Glutamatergic neuron (in vitro differentiated cells): Measurements from ENCODE around the gene SMARCAL1. TPM values are rescaled to one million over a fixed set of nuclear protein-coding genes. Genes with fewer than 3 reads are reported as not detected.

ENCODE experiments used
- DNase-seq: peaks from one replicate; pipeline ENCODE4 v3.0.0; 2022
- H3K27ac Mint-ChIP-seq: one replicate; pipeline ENCODE4 v1.8.0; 2020; ENCODE audit warnings: mild to moderate bottlenecking, mixed read lengths, inconsistent platforms; ENCODE audit not compliant: unreplicated experiment
- H3K27me3 Mint-ChIP-seq: one replicate; pipeline ENCODE4 v1.8.0; 2020; ENCODE audit warnings: mild to moderate bottlenecking, moderate library complexity, mixed read lengths, inconsistent platforms; ENCODE audit not compliant: unreplicated experiment
- H3K36me3 Mint-ChIP-seq: one replicate; pipeline ENCODE4 v1.8.0; 2020; ENCODE audit warnings: mild to moderate bottlenecking, mixed read lengths, inconsistent platforms; ENCODE audit not compliant: unreplicated experiment
- H3K4me1 Mint-ChIP-seq: one replicate; pipeline ENCODE4 v1.8.0; 2020; ENCODE audit warnings: mild to moderate bottlenecking, low read depth, mixed read lengths, inconsistent platforms; ENCODE audit not compliant: unreplicated experiment
- H3K4me3 Mint-ChIP-seq: one replicate; pipeline ENCODE4 v1.8.0; 2020; ENCODE audit warnings: mild to moderate bottlenecking, mixed read lengths, inconsistent platforms; ENCODE audit not compliant: unreplicated experiment
- H3K9me3 Mint-ChIP-seq: one replicate; pipeline ENCODE4 v1.8.0; 2020; ENCODE audit warnings: mild to moderate bottlenecking, moderate library complexity, mixed read lengths, inconsistent platforms; ENCODE audit not compliant: unreplicated experiment
- total RNA-seq: library from RNA; stranded (reverse); fragmentation: NEBNext Ultra II Directional; extraction: Animal tissue kit (Norgen Biotek cat#: 25700); gene quantifications from one replicate; pipeline ENCODE4 v1.2.1, GENCODE V29; 2021; ENCODE audit not compliant: unreplicated experiment
- TF ChIP-seq, protein P1 (sequence below): fragments of 200-600 bp; sonication (generic); IDR thresholded peaks from one replicate; pipeline ENCODE4 v1.5.0; 2021; ENCODE audit not compliant: partially characterized antibody, unreplicated experiment

Gene SMARCAL1
- total RNA-seq, 1 donor from 2014 or later: 36.6 TPM

DNA sequence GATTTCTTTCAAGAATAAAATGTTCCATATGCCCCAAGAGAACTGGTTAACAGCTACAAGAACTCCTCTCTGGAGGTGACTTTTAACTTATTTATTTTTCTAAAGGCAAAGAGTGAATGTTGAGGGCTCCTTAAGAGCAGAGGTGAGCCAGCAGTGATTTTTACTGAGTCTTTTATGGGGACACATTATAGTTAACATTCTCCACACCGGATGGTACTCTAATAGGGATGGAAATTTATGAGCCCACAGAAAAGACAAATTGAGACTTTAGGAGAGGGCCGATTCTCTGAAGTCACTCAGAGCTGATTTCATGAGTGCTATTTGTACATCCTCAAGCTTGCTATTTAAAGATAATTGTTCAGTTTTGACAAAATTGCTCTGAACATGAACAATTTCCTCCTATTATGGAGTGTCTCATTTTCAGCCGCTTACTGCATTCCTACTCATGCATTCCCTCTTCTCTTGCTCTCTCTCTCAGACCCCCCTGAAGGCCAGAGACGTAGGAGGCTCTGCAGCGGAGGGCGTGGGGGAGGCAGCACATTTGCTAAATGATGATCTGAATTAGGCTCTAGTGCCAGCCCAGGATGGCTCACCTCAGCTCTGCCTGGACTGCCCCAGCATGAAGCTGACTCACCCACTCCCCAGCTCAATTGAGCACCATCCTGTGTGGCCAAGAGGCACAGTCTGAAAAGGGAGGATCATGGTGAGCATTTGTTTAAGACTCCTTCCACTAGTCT is 80.5 kb downstream of the SMARCAL1 start:
- no peak overlapping the region for H3K4me3 Mint-ChIP-seq
- H3K27me3 Mint-ChIP-seq: no peaks in the 10 kb centered on the region
- TF ChIP-seq, protein P1, sequence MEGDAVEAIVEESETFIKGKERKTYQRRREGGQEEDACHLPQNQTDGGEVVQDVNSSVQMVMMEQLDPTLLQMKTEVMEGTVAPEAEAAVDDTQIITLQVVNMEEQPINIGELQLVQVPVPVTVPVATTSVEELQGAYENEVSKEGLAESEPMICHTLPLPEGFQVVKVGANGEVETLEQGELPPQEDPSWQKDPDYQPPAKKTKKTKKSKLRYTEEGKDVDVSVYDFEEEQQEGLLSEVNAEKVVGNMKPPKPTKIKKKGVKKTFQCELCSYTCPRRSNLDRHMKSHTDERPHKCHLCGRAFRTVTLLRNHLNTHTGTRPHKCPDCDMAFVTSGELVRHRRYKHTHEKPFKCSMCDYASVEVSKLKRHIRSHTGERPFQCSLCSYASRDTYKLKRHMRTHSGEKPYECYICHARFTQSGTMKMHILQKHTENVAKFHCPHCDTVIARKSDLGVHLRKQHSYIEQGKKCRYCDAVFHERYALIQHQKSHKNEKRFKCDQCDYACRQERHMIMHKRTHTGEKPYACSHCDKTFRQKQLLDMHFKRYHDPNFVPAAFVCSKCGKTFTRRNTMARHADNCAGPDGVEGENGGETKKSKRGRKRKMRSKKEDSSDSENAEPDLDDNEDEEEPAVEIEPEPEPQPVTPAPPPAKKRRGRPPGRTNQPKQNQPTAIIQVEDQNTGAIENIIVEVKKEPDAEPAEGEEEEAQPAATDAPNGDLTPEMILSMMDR: no peak
- peak overlapping the region; percentile 79 for H3K27ac Mint-ChIP-seq
- no peak for DNase-seq
- H3K4me1 Mint-ChIP-seq: peaks cover 12% of the 10 kb centered on the region
- H3K36me3 Mint-ChIP-seq: no peaks in the 10 kb centered on the region
- H3K9me3 Mint-ChIP-seq: no peaks in the 10 kb centered on the region

DNA sequence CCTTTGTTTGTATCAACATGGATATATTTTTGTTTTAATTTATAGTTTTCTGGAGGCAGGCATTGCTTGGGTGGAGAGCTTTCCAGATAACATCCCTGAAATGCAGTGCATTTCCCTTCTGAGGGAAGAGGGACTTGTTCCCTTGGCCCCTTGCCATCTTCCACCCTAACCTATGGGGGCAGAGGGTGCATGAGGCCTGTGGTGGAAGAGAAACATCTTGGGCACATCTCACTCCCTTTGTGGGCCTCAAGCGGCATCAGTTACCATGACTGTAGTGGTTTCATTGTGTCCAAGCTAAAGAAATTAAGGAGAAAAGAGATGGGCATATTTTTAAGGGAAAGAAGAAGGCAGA is 81.0 kb downstream of the SMARCAL1 start:
- Mint-ChIP-seq H3K4me1 (peaks cover 12% of the 10 kb centered on the region), H3K27me3 (no peaks in the 10 kb centered on the region), H3K4me3 (no peak overlapping the region), H3K9me3 (no peaks in the 10 kb centered on the region), H3K36me3 (no peaks in the 10 kb centered on the region), H3K27ac (no peak overlapping the region)
- TF ChIP-seq, protein P1: no peak
- DNase-seq: no peak

DNA sequence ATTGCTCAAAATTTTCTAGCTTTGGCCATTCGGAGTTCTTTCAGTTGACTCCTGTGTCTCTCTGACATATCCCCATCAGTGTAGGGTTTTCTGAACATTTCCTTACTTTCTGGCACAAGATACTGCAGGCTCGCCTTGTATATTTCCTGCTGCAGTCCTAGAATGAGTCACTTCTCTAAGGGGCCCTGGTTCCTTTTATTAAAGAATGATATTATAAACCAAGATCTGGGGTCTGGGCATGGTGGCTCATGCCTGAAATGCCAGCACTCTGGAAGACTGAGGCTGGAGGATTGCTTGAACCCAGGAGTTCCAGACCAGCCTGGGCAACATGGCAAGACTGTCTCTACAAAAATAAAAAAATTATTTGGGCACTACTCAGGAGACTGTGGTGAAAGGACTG is 83.4 kb downstream of the SMARCAL1 start:
- Mint-ChIP-seq H3K4me1 (peaks cover 21% of the 10 kb centered on the region), H3K4me3 (no peak overlapping the region), H3K27me3 (no peaks in the 10 kb centered on the region), H3K27ac (no peak overlapping the region), H3K36me3 (no peaks in the 10 kb centered on the region), H3K9me3 (peaks cover 7% of the 10 kb centered on the region)
- no peak for DNase-seq
- TF ChIP-seq, protein P1: no peak

DNA sequence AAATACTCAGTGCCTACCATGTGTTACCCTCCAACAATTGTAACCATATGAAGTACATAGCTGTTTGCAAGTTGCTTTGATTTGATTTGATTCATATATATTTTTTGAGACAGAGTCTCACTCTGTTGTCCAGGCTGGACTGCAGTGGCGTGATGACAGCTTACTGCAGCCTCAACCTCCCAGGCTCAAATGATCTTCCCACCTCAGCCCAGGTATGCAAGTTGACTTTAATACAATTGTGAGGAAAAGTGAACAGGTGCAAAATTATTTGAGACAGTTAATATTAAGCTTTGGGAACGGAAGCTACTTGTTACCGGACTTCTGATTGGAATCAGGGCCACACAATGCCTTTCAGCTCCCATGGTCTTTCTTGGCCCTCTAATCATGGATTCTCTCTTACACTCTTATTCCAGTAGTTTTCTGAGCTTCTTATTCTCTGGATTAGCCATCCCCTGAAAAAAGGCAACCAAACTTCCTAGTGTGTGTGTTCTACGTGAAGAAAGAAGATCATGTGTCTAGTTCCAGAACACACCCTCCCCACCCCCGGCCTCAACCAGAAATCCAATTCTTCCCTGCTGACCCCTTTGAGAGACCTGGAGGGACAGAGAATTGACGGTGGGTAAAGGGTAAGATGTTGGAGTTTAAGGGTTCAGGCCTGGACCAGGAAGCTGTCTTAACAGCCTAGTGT is 85.2 kb downstream of the SMARCAL1 start:
- H3K4me3 Mint-ChIP-seq: peak overlapping the region; percentile 90
- peaks cover 7% of the 10 kb centered on the region for H3K9me3 Mint-ChIP-seq
- peak overlapping the region; percentile 86 for H3K27ac Mint-ChIP-seq
- DNase-seq: no peak
- no peaks in the 10 kb centered on the region for H3K27me3 Mint-ChIP-seq
- TF ChIP-seq, protein P1: no peak
- H3K4me1 Mint-ChIP-seq: peaks cover 15% of the 10 kb centered on the region
- H3K36me3 Mint-ChIP-seq: peaks cover 2% of the 10 kb centered on the region

DNA sequence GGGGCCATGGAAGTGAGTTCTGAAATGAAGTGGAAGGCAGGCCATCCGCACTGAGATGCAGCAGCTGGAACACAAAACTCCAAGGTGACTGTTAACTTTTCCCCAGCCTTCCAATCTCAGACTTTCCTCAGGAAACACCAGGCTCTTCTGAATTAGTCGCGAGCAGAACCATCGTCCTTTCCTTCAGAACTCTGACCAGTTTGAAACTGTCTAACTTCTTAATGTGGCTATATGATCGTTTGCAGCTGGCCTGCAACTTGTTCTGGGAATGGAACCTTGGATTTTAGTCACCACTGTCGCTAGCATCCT is 85.7 kb downstream of the SMARCAL1 start:
- Mint-ChIP-seq H3K9me3 (peaks cover 7% of the 10 kb centered on the region), H3K27me3 (no peaks in the 10 kb centered on the region)
- DNase-seq: no peak

More for the DNA sequence above, 85.7 kb downstream of the SMARCAL1 start:
- H3K4me1 Mint-ChIP-seq: peaks cover 17% of the 10 kb centered on the region
- H3K36me3 Mint-ChIP-seq: peaks cover 6% of the 10 kb centered on the region
- peak overlapping the region; percentile 86 for H3K27ac Mint-ChIP-seq
- TF ChIP-seq, protein P1: no peak
- H3K4me3 Mint-ChIP-seq: peak overlapping the region; percentile 90
